Measurements from ENCODE around the gene ZDHHC17.

GRCh38 chr12:76898442-76898841 is 134.5 kb downstream of the ZDHHC17 start:
- TF ChIP-seq RAD21 (IDR thresholded peaks at IDR 0.05; ENCODE audit: low read depth) = no peak
- TF ChIP-seq, protein P1, sequence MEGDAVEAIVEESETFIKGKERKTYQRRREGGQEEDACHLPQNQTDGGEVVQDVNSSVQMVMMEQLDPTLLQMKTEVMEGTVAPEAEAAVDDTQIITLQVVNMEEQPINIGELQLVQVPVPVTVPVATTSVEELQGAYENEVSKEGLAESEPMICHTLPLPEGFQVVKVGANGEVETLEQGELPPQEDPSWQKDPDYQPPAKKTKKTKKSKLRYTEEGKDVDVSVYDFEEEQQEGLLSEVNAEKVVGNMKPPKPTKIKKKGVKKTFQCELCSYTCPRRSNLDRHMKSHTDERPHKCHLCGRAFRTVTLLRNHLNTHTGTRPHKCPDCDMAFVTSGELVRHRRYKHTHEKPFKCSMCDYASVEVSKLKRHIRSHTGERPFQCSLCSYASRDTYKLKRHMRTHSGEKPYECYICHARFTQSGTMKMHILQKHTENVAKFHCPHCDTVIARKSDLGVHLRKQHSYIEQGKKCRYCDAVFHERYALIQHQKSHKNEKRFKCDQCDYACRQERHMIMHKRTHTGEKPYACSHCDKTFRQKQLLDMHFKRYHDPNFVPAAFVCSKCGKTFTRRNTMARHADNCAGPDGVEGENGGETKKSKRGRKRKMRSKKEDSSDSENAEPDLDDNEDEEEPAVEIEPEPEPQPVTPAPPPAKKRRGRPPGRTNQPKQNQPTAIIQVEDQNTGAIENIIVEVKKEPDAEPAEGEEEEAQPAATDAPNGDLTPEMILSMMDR (IDR thresholded peaks at IDR 0.05 in 2 of 3, conservative IDR thresholded peaks at IDR 0.05 in 1 of 3; ENCODE audit: borderline replicate concordance in 1 of 3, insufficient read depth in 1 of 3, low read depth in 2 of 3, low read length in 2 of 3) = no peak
- no peak for TF ChIP-seq ZNF274 (IDR thresholded peaks at IDR 0.05; ENCODE audit: low read depth, low read length)
- TF ChIP-seq FOSL1 (IDR thresholded peaks at IDR 0.05; ENCODE audit: low read depth) = no peak

Measured in HCT116 (cell line).